Measurements from ENCODE around the gene BACH1. TPM values are rescaled to one million over a fixed set of nuclear protein-coding genes. Genes with fewer than 3 reads are reported as not detected.
"Not testable (repeated sequence)": the region's sequence is repeated elsewhere in the genome, so short reads cannot be mapped to it uniquely, and the experiment has no call there.

Gene BACH1
- total and polyA plus RNA-seq, 10 donors, result 6.7 to 131 (median 89.5) TPM

DNA sequence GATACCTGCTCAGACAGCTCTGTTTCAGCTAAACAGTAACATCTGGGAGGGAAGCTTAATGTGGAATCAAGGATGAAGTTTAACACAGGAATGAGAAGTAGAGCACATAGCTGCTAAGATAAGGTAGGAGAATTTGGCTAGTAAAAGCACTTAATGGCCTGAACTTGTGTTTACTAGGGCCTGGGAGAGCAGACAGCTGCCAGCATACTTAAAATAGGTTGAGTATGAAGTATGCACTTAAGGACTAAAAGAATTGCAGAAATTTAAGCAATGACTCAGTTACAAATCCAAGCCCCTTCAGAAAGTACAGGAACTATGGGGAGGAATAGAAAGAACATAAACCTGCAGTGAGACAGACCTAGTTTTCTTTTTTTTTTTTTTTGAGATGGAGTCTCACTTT lies 53.0 kb downstream of the BACH1 start:
- Histone ChIP-seq H3K9me3 (peaks cover 0 to 21% (median 9%) of the 10 kb centered on the region in 8 donors), H3K27ac (no peak overlapping the region), H3K4me1 (peaks cover 0 to 21% (median 18%) of the 10 kb centered on the region in 6 donors)

DNA sequence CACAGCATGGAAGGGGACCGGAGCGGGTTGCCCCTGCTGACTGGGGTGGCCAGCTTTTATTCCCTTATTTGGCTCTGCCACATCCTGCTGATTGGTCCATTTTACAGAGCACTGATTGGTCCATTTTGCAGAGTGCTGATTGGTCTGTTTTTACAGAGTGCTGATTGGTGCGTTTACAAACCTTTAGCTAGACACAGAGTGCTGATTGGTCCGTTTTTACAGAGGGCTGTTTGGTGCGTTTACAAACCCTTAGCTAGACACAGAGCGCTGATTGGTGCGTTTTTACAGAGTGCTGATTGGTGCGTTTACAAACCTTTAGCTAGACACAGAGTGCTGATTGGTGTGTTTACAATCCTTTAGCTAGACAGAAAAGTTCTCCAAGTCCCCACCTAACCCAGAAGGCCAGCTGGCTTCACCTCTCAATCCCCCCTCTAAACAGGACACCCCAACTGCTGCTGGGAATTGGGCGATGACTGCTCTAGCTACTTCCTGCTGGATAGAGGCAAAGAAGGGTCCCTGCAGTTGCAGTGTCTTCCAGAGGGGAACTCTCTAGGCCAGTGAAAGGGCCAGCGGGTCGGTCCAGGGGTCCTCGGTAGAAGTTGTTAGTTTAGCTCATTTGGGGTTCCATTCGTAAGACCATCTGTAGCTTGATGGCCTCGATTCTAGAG lies 56.5 kb downstream of the BACH1 start:
- intact Hi-C loops (cut with DNase I; ENCODE audit: low total_unique reads); H3K27me3 ChIP-seq (replicated peaks in 1 of 7); H3K4me3 ChIP-seq; DNase-seq; H3K27ac ChIP-seq; H3K4me1 ChIP-seq: not testable (repeated sequence)
- 97 to 99% (median 98%) methylated on average over 14 of the region's 14 CpGs for WGBS, 5 donors
- Histone ChIP-seq H3K36me3 (peaks cover 0 to 45% (median 14%) of the 10 kb centered on the region in 6 donors), H3K9me3 (peaks cover 0 to 21% (median 9%) of the 10 kb centered on the region in 8 donors)

More for the DNA sequence above, 53.0 kb downstream of the BACH1 start:
- no peak overlapping the region for H3K4me3 ChIP-seq
- no peaks in the 10 kb centered on the region for H3K27me3 ChIP-seq (replicated peaks in 1 of 7)
- no peak for DNase-seq
- H3K36me3 ChIP-seq, result peaks cover 0 to 57% (median 14%) of the 10 kb centered on the region in 6 donors
- TF ChIP-seq POLR2A (IDR thresholded peaks at IDR 0.05) (no peak), POLR2AphosphoS5 (IDR thresholded peaks at IDR 0.05) (no peak)
- TF ChIP-seq, protein P1, sequence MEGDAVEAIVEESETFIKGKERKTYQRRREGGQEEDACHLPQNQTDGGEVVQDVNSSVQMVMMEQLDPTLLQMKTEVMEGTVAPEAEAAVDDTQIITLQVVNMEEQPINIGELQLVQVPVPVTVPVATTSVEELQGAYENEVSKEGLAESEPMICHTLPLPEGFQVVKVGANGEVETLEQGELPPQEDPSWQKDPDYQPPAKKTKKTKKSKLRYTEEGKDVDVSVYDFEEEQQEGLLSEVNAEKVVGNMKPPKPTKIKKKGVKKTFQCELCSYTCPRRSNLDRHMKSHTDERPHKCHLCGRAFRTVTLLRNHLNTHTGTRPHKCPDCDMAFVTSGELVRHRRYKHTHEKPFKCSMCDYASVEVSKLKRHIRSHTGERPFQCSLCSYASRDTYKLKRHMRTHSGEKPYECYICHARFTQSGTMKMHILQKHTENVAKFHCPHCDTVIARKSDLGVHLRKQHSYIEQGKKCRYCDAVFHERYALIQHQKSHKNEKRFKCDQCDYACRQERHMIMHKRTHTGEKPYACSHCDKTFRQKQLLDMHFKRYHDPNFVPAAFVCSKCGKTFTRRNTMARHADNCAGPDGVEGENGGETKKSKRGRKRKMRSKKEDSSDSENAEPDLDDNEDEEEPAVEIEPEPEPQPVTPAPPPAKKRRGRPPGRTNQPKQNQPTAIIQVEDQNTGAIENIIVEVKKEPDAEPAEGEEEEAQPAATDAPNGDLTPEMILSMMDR (IDR thresholded peaks at IDR 0.05 in 8 of 11, conservative IDR thresholded peaks at IDR 0.05 in 3 of 11), result no peak
- intact Hi-C loops (cut with DNase I; ENCODE audit: low total_unique reads), result no loop called here

DNA sequence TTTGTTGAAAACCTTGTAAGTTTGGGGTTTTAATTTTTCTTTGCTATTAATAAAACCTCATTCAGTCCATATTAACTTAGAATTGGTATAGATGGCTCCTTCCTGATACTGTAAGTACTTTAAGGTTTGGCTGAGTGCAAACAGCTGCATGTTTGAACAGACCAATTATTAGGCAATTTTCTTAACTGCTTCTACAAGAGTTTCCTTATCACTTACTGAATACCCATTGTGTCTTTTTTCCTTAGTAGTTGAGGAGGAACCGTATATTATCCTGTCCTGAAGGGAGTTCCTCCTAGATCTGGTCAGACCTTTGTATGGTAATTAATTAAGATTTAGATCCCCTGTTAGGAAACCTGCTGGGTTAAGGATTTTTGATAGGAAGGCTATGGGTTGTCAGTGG lies 57.6 kb downstream of the BACH1 start:
- 25 to 62% (median 50%) methylated on average over 1 of the region's 1 CpG for WGBS, 5 donors
- H3K27ac ChIP-seq; intact Hi-C loops (cut with DNase I; ENCODE audit: low total_unique reads); H3K4me3 ChIP-seq; H3K27me3 ChIP-seq (replicated peaks in 1 of 7); DNase-seq; H3K4me1 ChIP-seq: not testable (repeated sequence)
- Histone ChIP-seq H3K36me3 (peaks cover 0 to 49% (median 14%) of the 10 kb centered on the region in 6 donors), H3K9me3 (peaks cover 0 to 21% (median 9%) of the 10 kb centered on the region in 8 donors)

DNA sequence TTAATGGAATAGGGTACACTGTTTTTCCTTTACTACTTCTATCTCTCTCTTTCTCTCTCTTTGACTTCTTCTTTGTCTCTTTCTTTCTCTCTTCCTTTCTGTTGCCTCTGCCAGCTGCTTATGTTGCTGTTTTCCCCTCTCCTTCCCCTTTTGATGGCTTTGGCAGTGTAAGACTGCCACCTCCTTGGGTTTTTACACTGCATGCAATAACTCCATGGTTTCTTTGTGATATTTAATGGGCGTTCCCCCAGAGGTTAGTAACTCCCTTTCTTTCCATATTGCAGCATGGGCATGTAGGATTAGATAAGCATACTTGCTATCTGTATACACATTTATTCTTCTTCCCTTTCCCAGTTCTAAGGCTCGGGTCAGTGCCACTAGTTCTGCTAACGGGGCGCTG lies 58.1 kb downstream of the BACH1 start:
- intact Hi-C loops (cut with DNase I; ENCODE audit: low total_unique reads), result not testable (repeated sequence)
- 76 to 91% (median 82%) methylated on average over 4 of the region's 4 CpGs for WGBS, 5 donors

DNA sequence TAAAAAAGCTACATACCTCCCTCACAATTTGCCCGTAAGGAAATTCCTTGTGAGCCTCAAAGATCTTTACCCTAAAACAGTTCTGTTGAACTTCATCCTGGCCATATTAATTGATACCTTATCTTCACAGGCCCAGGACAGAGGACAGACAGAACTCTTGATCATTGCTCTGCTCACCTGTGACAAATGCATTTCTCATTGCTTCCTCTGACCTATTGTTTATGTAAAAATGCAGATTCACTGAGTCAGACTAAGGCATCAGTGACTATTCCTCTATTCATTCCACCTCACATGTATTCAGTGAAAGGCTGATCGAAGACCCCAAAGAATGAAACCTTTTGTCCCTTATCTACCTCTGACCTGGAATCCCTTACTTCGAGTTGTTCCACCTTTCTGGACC lies 61.0 kb downstream of the BACH1 start:
- Histone ChIP-seq H3K27me3 (replicated peaks in 1 of 7) (no peaks in the 10 kb centered on the region), H3K4me1 (peaks cover 0 to 7% (median 0%) of the 10 kb centered on the region in 6 donors), H3K4me3 (no peak overlapping the region), H3K27ac (no peak overlapping the region), H3K9me3 (peaks cover 0 to 11% (median 7%) of the 10 kb centered on the region in 8 donors), H3K36me3 (peaks cover 0 to 48% (median 4%) of the 10 kb centered on the region in 6 donors)
- intact Hi-C loops (cut with DNase I; ENCODE audit: low total_unique reads), result no loop called here
- no peak for DNase-seq
- TF ChIP-seq POLR2A (IDR thresholded peaks at IDR 0.05), result no peak
- no peak for TF ChIP-seq POLR2AphosphoS5 (IDR thresholded peaks at IDR 0.05)
- TF ChIP-seq, protein P1 (IDR thresholded peaks at IDR 0.05 in 8 of 11, conservative IDR thresholded peaks at IDR 0.05 in 3 of 11), result no peak
- 95 to 98% (median 96%) methylated on average over 3 of the region's 3 CpGs for WGBS, 5 donors

More for the DNA sequence above, 58.1 kb downstream of the BACH1 start:
- peaks cover 0 to 49% (median 14%) of the 10 kb centered on the region in 6 donors for H3K36me3 ChIP-seq
- not testable (repeated sequence) for H3K27me3 ChIP-seq (replicated peaks in 1 of 7); H3K4me3 ChIP-seq; H3K27ac ChIP-seq; DNase-seq; H3K4me1 ChIP-seq
- peaks cover 0 to 21% (median 9%) of the 10 kb centered on the region in 8 donors for H3K9me3 ChIP-seq
